Lower leg skin (tissue), 4 donors: ENCODE data around the gene CYSTM1. TPM values are rescaled to one million over a fixed set of nuclear protein-coding genes. Genes with fewer than 3 reads are reported as not detected.

Source experiments
- DNase-seq, 2 donors: peaks; one replicate each; pipeline ENCODE4 v3.0.0-alpha.2; 2019; ENCODE audit warnings: low spot score in 2 of 2
- H3K4me3 ChIP-seq: fragments of 200-600 bp; sonication (generic); 2 replicates; pipeline ENCODE4 v1.5.1; 2017; ENCODE audit warnings: mild to moderate bottlenecking, low read depth; ENCODE audit not compliant: poor library complexity, severe bottlenecking
- CTCF ChIP-seq, 3 donors: fragments of 450-650 bp; IDR thresholded peaks; one replicate each; pipeline ENCODE4 v1.5.1; 2016; ENCODE audit warnings: antibody characterized with exemption in 3 of 3, mild to moderate bottlenecking in 3 of 3, moderate library complexity in 2 of 3
- POLR2A ChIP-seq, 2 donors: fragments of 450-650 bp; IDR thresholded peaks; one replicate each; pipeline ENCODE4 v1.6.1; 2016 to 2017; ENCODE audit warnings: antibody characterized with exemption in 2 of 2, mild to moderate bottlenecking in 1 of 2, moderate library complexity in 1 of 2
- WGBS, 2 donors: methylation state at CpG; one replicate each; pipeline ENCODE4 v1.1.5; 2018; 5-methylcytosine and 5-hydroxymethylcytosine counted together
- intact Hi-C: fragments of 100-400 bp; cut with DNase I; formaldehyde crosslinking; loops from one replicate; pipeline ENCODE4 v1.15.0; 2023; ENCODE audit warnings: low total_unique reads
- total RNA-seq, 4 donors: library from RNA; depleted of rRNA; stranded (reverse); fragments of >200 nt; gene quantifications; one replicate each; pipeline ENCODE4 v1.1.0, GENCODE V29; 2016

Gene CYSTM1
- total RNA-seq, 4 donors from 2014 or later, result 12.9 to 53.6 (median 33.0) TPM

GRCh38 chr5:140292212-140293036 is 117.4 kb downstream of the CYSTM1 start:
- 90 to 94% methylated on average over 1 of the region's 1 CpG for WGBS, 2 donors
- intact Hi-C loops, result no loop called here
- DNase-seq, result no peak

More at GRCh38 chr5:140292212-140293036, 117.4 kb downstream of the CYSTM1 start:
- no peak for TF ChIP-seq CTCF (IDR thresholded peaks at IDR 0.05)
- no peak for TF ChIP-seq POLR2A (IDR thresholded peaks at IDR 0.05)
- no peak overlapping the region for H3K4me3 ChIP-seq

Other genes with a start within 250 kb of the CYSTM1 start
- 1 to 10 TPM; 5.3 to 8.8 (median 7.5) TPM for gene NRG2, start 131.9 kb upstream of the CYSTM1 start, total RNA-seq
- gene PURA, start 61.1 kb upstream of the CYSTM1 start, total RNA-seq, result 10 to 100 TPM; 15.0 to 16.8 (median 16.2) TPM
- 10 to 100 TPM in 1 of 4 donors, 1 to 10 TPM in 3; 7.5 to 10.4 (median 8.0) TPM for gene IGIP, start 49.3 kb upstream of the CYSTM1 start, total RNA-seq
- gene PFDN1, start 127.9 kb downstream of the CYSTM1 start, total RNA-seq, result 10 to 100 TPM; 43.3 to 78.6 (median 59.7) TPM
- gene HBEGF, start 171.4 kb downstream of the CYSTM1 start, total RNA-seq, result 10 to 100 TPM; 16.6 to 24.3 (median 18.4) TPM
- gene SLC4A9, start 185.0 kb downstream of the CYSTM1 start, total RNA-seq, result 1 to 10 TPM in 1 of 4 donors, under 1 TPM in 2, not detected in 1; 0.10 to 1.4 (median 0.38) TPM
- 100 to 1,000 TPM in 2 of 4 donors, 10 to 100 TPM in 2; 73.6 to 165 (median 101) TPM for gene ANKHD1, start 226.6 kb downstream of the CYSTM1 start, total RNA-seq